OCI-LY3 (cell line): ENCODE measurements around the gene MYRF.

Experiments used
- H2AFZ ChIP-seq: fragments of 200-600, 300-600 bp; shearing (Covaris generic); 2 replicates; pipeline ENCODE4 v1.6.0; 2014; ENCODE audit warnings: antibody characterized with exemption, low read depth, low read length
- H3K27ac ChIP-seq: fragments of 200-600, 300-600 bp; sonication (generic); 2 replicates; pipeline ENCODE4 v1.5.1; 2014; ENCODE audit warnings: mild to moderate bottlenecking, low read length, moderate library complexity, mixed read lengths
- H3K27me3 ChIP-seq: fragments of 200-600, 300-600 bp; sonication (generic); 2 replicates; pipeline ENCODE4 v1.6.1; 2014; ENCODE audit warnings: low read depth, low read length, mixed read lengths
- H3K36me3 ChIP-seq: fragments of 200-600, 300-600 bp; sonication (generic); replicated peaks from 2 replicates; pipeline ENCODE3; 2014; ENCODE audit warnings: low read depth, low read length, mixed read lengths
- H3K4me1 ChIP-seq: fragments of 300-600, 200-600 bp; sonication (generic); 2 replicates; pipeline ENCODE4 v1.6.1; 2014; ENCODE audit warnings: low read length, mixed read lengths
- H3K4me2 ChIP-seq: fragments of 200-600, 300-600 bp; sonication (generic); 2 replicates; pipeline ENCODE4 v1.6.1; 2014; ENCODE audit warnings: low read length, mixed read lengths
- H3K4me3 ChIP-seq: fragments of 300-600, 200-600 bp; sonication (generic); 2 replicates; pipeline ENCODE4 v1.5.1; 2014; ENCODE audit warnings: antibody characterized with exemption, mild to moderate bottlenecking, low read length, moderate library complexity
- H3K79me2 ChIP-seq: fragments of 300-600, 200-600 bp; shearing (Covaris generic); 2 replicates; pipeline ENCODE4 v1.6.1; 2014; ENCODE audit warnings: mild to moderate bottlenecking, low read length, mixed read lengths
- H3K9ac ChIP-seq: fragments of 300-600, 200-600 bp; shearing (Covaris generic); 2 replicates; pipeline ENCODE4 v1.6.0; 2014; ENCODE audit warnings: mild to moderate bottlenecking, low read length, moderate library complexity
- H3K9me3 ChIP-seq: fragments of 200-600, 300-600 bp; shearing (Covaris generic); 2 replicates; pipeline ENCODE4 v1.6.1; 2014; ENCODE audit warnings: low read length, mixed read lengths; ENCODE audit not compliant: insufficient read depth
- H4K20me1 ChIP-seq: fragments of 200-600, 300-600 bp; sonication (generic); 2 replicates; pipeline ENCODE4 v1.6.1; 2016; ENCODE audit warnings: low read length, mixed read lengths; ENCODE audit not compliant: insufficient read depth
- CTCF ChIP-seq: fragments of 200-600, 300-600 bp; sonication (generic); IDR thresholded peaks from 2 replicates; pipeline ENCODE4 v1.5.1; 2014; ENCODE audit warnings: antibody characterized with exemption, low read length, low read depth
- EZH2phosphoT487 ChIP-seq: fragments of 200-600 bp; shearing (Covaris generic); IDR thresholded peaks from 2 replicates; pipeline ENCODE4 v1.6.1; 2018; ENCODE audit warnings: antibody characterized with exemption, mixed run types, low read depth

MYRF gene

GRCh38 chr11:61763930-61764605 is 11.6 kb downstream of the MYRF start:
- Histone ChIP-seq H3K4me1 (no peaks in the 10 kb centered on the region; the same call in 1 of the 2 replicates), H4K20me1 (no peaks in the 10 kb centered on the region)

GRCh38 chr11:61764606-61765260 is 12.3 kb downstream of the MYRF start:
- Histone ChIP-seq H3K9me3 (no peaks in the 10 kb centered on the region), H3K79me2 (no peaks in the 10 kb centered on the region)
- TF ChIP-seq CTCF = no peak
- no peak for TF ChIP-seq EZH2phosphoT487

More at GRCh38 chr11:61763930-61764605, 11.6 kb downstream of the MYRF start:
- TF ChIP-seq CTCF (no peak), EZH2phosphoT487 (no peak)
- Histone ChIP-seq H3K27me3 (peaks cover 3% of the 10 kb centered on the region; the same call in 1 of the 2 replicates), H3K36me3 (no peaks in the 10 kb centered on the region), H3K27ac (no peak overlapping the region), H3K9me3 (no peaks in the 10 kb centered on the region), H3K4me2 (no peak overlapping the region), H3K79me2 (no peaks in the 10 kb centered on the region), H3K9ac (no peak overlapping the region), H3K4me3 (no peak overlapping the region), H2AFZ (no peak overlapping the region)

GRCh38 chr11:61765550-61766253 is 13.3 kb downstream of the MYRF start:
- H4K20me1 ChIP-seq = no peaks in the 10 kb centered on the region
- no peak overlapping the region for H3K4me2 ChIP-seq
- H2AFZ ChIP-seq = no peak overlapping the region
- no peak overlapping the region for H3K27ac ChIP-seq
- no peaks in the 10 kb centered on the region for H3K36me3 ChIP-seq
- no peaks in the 10 kb centered on the region; the same call in 1 of the 2 replicates for H3K4me1 ChIP-seq
- H3K9me3 ChIP-seq = no peaks in the 10 kb centered on the region
- H3K4me3 ChIP-seq = no peak overlapping the region
- no peak overlapping the region for H3K9ac ChIP-seq
- H3K79me2 ChIP-seq = no peaks in the 10 kb centered on the region
- TF ChIP-seq EZH2phosphoT487 = no peak
- no peak for TF ChIP-seq CTCF
- H3K27me3 ChIP-seq = peaks cover 3% of the 10 kb centered on the region; the same call in 1 of the 2 replicates

More at GRCh38 chr11:61764606-61765260, 12.3 kb downstream of the MYRF start:
- H3K9ac ChIP-seq = no peak overlapping the region
- H3K4me2 ChIP-seq = no peak overlapping the region
- H3K36me3 ChIP-seq = no peaks in the 10 kb centered on the region
- H3K4me3 ChIP-seq = no peak overlapping the region
- peaks cover 3% of the 10 kb centered on the region; the same call in 1 of the 2 replicates for H3K27me3 ChIP-seq
- no peak overlapping the region for H2AFZ ChIP-seq
- H3K27ac ChIP-seq = no peak overlapping the region
- no peaks in the 10 kb centered on the region; the same call in 1 of the 2 replicates for H3K4me1 ChIP-seq
- H4K20me1 ChIP-seq = no peaks in the 10 kb centered on the region

GRCh38 chr11:61766353-61766841 is 14.0 kb downstream of the MYRF start:
- TF ChIP-seq CTCF (no peak), EZH2phosphoT487 (no peak)
- no peak overlapping the region for H3K27ac ChIP-seq
- no peak overlapping the region for H3K4me3 ChIP-seq
- no peaks in the 10 kb centered on the region for H3K9me3 ChIP-seq
- H3K4me1 ChIP-seq = no peaks in the 10 kb centered on the region; the same call in 1 of the 2 replicates
- no peaks in the 10 kb centered on the region for H3K79me2 ChIP-seq
- no peak overlapping the region for H2AFZ ChIP-seq
- no peaks in the 10 kb centered on the region for H4K20me1 ChIP-seq
- H3K36me3 ChIP-seq = no peaks in the 10 kb centered on the region
- H3K4me2 ChIP-seq = no peak overlapping the region
- H3K9ac ChIP-seq = no peak overlapping the region
- H3K27me3 ChIP-seq = peaks cover 3% of the 10 kb centered on the region; the same call in 1 of the 2 replicates
